Measurements from ENCODE around the gene RRP15.

DNA sequence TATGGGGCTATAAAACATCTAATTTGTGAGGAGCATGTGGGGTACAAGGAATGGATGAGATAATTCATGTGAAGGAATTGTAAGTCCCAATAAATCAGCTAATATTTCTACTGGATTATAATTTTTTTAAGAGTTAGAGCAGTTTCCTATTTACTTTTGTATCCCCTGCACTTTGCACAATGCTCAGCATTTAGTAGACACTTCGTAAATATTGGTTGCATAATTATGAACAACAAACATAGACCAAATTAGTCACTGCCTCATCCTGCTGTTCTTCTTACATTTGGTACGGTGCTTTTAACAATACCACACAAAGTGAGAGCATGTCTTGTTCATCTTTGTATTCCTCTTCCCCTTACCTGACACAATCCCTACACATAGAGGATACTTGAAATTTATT, 27.1 kb upstream of the RRP15 start:
- TF ChIP-seq, protein P1, sequence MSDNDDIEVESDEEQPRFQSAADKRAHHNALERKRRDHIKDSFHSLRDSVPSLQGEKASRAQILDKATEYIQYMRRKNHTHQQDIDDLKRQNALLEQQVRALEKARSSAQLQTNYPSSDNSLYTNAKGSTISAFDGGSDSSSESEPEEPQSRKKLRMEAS (IDR thresholded peaks at IDR 0.05) = no peak
- TF ChIP-seq EGR1 (IDR thresholded peaks at IDR 0.05; ENCODE audit: borderline replicate concordance, low read depth, low read length) (no peak), SIN3A (conservative IDR thresholded peaks at IDR 0.05 in 1 of 2, IDR thresholded peaks at IDR 0.05 in 1 of 2; ENCODE audit: low read depth in 1 of 2, low read length in 2 of 2) (no peak), RXRA (IDR thresholded peaks at IDR 0.05; ENCODE audit: insufficient read depth, low read depth, low read length) (no peak), TEAD4 (IDR thresholded peaks at IDR 0.05; ENCODE audit: low read depth, low read length) (no peak), CTCF (IDR thresholded peaks at IDR 0.05; ENCODE audit: control extremely low read depth in 1 of 3, insufficient read depth in 1 of 3, low read depth in 1 of 3, low read length in 3 of 3) (no peak), RAD21 (IDR thresholded peaks at IDR 0.05 in 1 of 2, conservative IDR thresholded peaks at IDR 0.05 in 1 of 2; ENCODE audit: low read depth in 2 of 2, low read length in 2 of 2) (no peak), GABPA (IDR thresholded peaks at IDR 0.05; ENCODE audit: borderline replicate concordance, insufficient read depth, low read length) (no peak), RNF2 (IDR thresholded peaks at IDR 0.05; ENCODE audit: borderline replicate concordance, low read depth, low read length, missing control alignments, poor library complexity, severe bottlenecking) (no peak), CEBPB (IDR thresholded peaks at IDR 0.05; ENCODE audit: low read depth, low read length) (no peak), HDAC2 (IDR thresholded peaks at IDR 0.05; ENCODE audit: borderline replicate concordance in 1 of 2, low read depth in 2 of 2, low read length in 2 of 2) (no peak)

Data from H1 (cell line).